ENCODE results near the gene GLIPR1L1.
"Not testable (repeated sequence)": the region's sequence is repeated elsewhere in the genome, so short reads cannot be mapped to it uniquely, and the experiment has no call there.

The GLIPR1L1 gene

DNA sequence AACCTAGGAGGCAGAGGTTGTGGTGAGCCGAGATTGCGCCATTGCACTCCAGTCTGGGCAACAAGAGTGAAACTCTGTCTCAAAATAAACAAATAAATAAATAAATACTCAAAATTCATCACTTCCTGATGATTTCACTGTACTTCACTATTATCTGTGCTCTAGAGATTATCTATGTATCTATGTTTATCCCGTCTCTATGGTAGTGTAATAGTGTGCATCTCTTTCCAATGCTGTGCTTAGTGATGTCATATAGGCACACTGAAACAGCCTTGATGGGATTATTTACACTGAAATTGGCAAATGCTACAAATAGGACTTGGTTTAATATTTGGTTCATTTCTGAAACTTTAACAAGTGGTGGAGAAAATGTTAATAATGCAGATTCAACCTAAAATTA, 10.8 kb upstream of the GLIPR1L1 start:
- no peak for DNase-seq (ENCODE audit: extremely low read depth, low read depth)
- TF ChIP-seq, protein P1, sequence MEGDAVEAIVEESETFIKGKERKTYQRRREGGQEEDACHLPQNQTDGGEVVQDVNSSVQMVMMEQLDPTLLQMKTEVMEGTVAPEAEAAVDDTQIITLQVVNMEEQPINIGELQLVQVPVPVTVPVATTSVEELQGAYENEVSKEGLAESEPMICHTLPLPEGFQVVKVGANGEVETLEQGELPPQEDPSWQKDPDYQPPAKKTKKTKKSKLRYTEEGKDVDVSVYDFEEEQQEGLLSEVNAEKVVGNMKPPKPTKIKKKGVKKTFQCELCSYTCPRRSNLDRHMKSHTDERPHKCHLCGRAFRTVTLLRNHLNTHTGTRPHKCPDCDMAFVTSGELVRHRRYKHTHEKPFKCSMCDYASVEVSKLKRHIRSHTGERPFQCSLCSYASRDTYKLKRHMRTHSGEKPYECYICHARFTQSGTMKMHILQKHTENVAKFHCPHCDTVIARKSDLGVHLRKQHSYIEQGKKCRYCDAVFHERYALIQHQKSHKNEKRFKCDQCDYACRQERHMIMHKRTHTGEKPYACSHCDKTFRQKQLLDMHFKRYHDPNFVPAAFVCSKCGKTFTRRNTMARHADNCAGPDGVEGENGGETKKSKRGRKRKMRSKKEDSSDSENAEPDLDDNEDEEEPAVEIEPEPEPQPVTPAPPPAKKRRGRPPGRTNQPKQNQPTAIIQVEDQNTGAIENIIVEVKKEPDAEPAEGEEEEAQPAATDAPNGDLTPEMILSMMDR (IDR thresholded peaks at IDR 0.05; ENCODE audit: low read depth, low read length), result no peak

DNA sequence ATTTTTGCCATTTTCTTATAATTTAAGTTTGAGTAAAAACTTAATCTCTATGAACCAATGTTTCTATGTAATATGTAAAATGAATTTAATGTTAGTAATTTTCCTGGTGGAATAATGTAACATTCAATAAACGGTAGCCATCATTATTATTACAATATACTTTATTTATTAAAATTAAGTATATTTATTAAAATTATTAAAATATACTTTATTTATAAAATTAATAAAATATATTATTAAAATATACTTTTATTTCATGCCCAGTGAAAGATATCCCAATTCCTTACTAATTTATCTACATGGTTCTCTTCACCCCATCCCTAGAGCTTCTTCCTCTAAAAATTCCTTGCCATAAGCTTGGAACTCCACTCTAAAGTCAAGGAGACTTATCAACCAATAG, 6.8 kb upstream of the GLIPR1L1 start:
- TF ChIP-seq, protein P1 (IDR thresholded peaks at IDR 0.05; ENCODE audit: low read depth, low read length), result no peak

DNA sequence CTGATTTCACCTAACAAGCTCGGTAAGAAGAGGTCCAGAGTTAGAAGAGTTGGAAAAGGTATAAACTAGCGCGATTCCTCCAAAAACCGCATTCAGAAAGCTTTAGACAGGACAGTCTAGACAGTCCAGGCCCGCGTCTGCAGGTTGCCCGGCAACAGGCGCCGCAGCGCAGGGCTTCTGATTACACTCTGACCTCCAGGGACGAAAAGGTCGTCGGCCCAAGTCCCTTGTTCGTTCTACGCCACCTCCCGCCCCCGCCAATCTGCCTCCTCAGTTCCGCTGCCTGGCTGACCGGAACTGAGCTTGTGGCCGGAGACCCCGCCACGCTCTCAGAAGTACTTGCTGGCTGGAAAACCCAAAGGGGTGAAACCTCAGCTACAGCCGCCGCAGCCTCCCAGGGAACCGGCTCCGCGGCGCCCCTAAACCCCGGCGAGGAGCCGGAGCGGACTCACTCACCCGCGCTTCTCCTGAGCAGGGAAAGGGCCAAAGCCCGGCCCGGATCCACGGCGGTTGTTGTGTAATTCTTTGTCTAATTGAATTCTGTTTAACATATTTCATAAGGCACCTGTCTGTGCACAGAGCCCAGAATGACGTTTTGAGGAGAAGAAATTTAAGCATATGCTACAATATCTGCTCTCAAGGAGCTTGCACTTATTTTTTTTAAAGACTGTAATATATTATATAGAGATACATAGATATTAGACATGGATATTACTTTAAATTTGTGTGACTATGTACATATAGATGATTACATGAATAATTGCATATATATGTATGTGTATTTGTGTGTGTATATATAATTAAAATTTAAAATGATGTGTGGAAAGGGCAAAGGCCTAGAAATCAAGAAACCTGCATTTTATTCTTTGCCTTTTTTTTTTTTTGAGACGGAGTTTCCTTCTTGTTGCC, 4.3 kb upstream of the GLIPR1L1 start, which contains the start of gene CAPS2:
CAPS2 (minus strand) TSS at position 407 of the 909 bp plus-strand sequence. CDS start 3,826 bp downstream, outside the sequence.
- TF ChIP-seq, protein P1 (IDR thresholded peaks at IDR 0.05; ENCODE audit: low read depth, low read length), result no peak
- peak; percentile 52 for DNase-seq (ENCODE audit: extremely low read depth, low read depth)

More for the DNA sequence above, 6.8 kb upstream of the GLIPR1L1 start:
- DNase-seq (ENCODE audit: extremely low read depth, low read depth), result no peak

DNA sequence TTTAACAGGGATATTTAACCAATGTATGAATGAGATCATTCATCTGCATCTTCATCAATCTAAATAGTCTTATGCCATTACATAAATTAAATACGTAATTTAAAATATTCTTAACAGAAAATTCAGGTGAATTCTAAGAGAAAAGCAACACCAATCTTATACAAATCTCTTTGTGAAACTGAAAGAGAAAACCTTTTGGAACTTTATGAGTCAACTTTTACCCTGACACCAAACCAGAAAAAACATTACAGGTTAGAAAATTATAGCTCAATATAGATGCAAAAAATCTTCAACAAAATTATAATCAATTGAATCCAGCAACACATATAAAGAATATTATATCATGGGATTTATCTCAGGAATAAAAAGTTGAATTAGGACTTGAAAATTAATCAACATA, 3.4 kb downstream of the GLIPR1L1 start:
- no peak for DNase-seq (ENCODE audit: extremely low read depth, low read depth)
- TF ChIP-seq, protein P1 (IDR thresholded peaks at IDR 0.05; ENCODE audit: low read depth, low read length), result no peak

DNA sequence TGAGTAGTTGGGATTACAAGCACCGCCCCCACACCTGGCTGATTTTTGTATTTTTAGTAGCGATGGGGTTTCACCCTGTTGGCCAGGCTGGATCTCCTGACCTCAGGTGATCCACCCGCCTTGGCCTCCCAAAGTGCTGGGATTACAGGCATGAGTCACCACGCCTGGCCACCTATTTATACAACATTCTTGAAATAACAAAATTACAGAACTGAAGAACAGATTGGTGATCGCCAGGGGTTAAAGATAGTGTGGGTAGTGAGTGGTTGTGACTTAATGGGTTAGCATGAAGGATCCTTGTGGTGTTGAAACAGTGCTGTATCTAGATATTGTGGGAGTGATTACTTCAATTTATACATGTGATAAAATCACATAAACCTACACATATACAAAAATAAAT, 7.4 kb downstream of the GLIPR1L1 start:
- no peak for DNase-seq (ENCODE audit: extremely low read depth, low read depth)
- TF ChIP-seq, protein P1 (IDR thresholded peaks at IDR 0.05; ENCODE audit: low read depth, low read length), result no peak

DNA sequence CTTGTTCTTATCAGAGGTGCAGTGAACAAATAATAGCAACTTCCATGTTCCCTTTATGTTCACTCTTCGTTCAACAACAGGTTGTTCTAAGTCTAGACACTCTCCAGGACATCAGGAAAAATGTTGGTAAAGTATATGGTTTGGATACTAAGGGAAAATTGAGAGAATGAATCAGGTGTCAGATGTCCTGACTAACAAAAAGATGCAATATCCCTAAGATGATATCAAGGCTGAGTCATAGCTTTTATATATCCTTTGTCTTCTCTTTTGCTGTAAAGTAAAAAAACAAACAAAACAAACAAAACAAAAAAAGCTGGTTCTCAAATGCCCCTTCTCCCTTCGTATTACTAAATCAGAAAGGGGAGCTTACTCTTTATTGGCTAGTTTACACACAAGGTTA, 11.1 kb downstream of the GLIPR1L1 start:
- TF ChIP-seq, protein P1 (IDR thresholded peaks at IDR 0.05; ENCODE audit: low read depth, low read length), result no peak
- no peak for DNase-seq (ENCODE audit: extremely low read depth, low read depth)

DNA sequence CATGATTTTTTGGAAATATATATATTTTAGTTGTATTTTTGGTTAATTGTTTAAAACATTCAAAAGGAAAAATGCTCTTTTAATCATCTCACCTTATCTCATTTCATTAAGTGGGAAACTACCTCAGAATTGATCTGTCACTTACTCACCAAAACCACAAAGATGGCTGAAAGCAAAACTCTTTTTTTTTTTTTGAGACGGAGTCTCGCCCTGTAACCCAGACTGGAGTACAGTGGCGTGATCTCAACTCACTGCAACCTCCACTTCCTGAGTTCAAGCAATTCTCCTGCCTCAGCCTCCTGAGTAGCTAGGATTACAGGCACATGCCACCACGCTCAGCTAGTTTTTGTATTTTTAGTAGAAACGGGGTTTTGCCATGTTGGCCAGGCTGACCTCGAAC, 11.7 kb downstream of the GLIPR1L1 start:
- not testable (repeated sequence) for DNase-seq (ENCODE audit: extremely low read depth, low read depth)
